ENCODE results near the gene MALAT1.
"Not testable (repeated sequence)": the region's sequence is repeated elsewhere in the genome, so short reads cannot be mapped to it uniquely, and the experiment has no call there.

Gene MALAT1

GRCh38 chr11:65523631-65523968, 24.8 kb downstream of the MALAT1 start:
- H3K4me3 ChIP-seq (ENCODE audit: low read depth, low read length); DNase-seq (ENCODE audit: low read depth): not testable (repeated sequence)

DNA sequence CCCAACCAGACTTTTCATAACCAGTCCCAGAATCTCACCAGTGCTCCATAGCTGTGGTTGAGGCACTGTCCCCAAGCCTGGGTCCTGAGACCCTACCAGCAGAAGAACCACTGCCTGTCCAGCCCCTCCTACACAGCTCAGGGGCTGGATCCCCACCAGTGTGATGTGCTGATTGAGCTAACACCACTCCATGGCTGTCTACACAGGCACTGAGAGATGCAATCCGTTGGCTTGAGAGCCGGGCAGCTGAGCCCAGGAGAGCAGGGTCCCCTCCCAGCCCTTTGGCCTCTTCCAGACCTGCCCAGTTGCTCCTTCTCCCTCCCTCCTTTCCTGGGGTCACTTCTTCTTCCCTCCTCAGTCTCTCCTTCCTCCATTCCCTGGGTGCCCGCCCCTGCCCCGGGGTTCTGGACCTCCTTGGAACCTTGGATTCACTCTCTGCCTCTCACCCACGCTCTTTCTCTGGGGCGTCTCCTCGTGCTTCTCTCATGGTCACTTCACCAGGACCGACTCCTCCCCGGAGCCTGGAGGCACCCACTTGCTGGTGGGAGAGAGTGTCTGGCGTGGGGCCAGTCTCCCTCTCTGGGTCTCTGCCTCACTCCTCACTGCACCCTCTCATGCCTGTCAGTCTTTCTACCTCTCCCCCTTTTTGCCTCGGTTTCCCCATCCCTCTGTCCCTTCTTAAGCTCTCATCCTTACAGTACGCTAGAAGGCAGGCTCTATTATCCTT, 25.3 kb downstream of the MALAT1 start:
- TF ChIP-seq, protein P1, sequence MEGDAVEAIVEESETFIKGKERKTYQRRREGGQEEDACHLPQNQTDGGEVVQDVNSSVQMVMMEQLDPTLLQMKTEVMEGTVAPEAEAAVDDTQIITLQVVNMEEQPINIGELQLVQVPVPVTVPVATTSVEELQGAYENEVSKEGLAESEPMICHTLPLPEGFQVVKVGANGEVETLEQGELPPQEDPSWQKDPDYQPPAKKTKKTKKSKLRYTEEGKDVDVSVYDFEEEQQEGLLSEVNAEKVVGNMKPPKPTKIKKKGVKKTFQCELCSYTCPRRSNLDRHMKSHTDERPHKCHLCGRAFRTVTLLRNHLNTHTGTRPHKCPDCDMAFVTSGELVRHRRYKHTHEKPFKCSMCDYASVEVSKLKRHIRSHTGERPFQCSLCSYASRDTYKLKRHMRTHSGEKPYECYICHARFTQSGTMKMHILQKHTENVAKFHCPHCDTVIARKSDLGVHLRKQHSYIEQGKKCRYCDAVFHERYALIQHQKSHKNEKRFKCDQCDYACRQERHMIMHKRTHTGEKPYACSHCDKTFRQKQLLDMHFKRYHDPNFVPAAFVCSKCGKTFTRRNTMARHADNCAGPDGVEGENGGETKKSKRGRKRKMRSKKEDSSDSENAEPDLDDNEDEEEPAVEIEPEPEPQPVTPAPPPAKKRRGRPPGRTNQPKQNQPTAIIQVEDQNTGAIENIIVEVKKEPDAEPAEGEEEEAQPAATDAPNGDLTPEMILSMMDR (IDR thresholded peaks at IDR 0.05; ENCODE audit: insufficient read depth, low read depth, low read length, missing control alignments): no peak
- DNase-seq (ENCODE audit: low read depth): no peak
- peak overlapping the region; percentile 18; the same call in 1 of the 2 replicates for H3K4me3 ChIP-seq (ENCODE audit: low read depth, low read length)

GRCh38 chr11:65524741-65525545, 26.1 kb downstream of the MALAT1 start, which contains the start of gene SCYL1:
Gene SCYL1, plus strand, starts transcription at chr11:65525083. Its CDS starts 71 bp downstream, at chr11:65525154.
- peak; percentile 85 for DNase-seq (ENCODE audit: low read depth)
- peak within 1 kb of the TSS; percentile 71 for H3K4me3 ChIP-seq (ENCODE audit: low read depth, low read length)
- TF ChIP-seq, protein P1 (IDR thresholded peaks at IDR 0.05; ENCODE audit: insufficient read depth, low read depth, low read length, missing control alignments): no peak

- no peak for DNase-seq (ENCODE audit: low read depth)
Measured at GRCh38 chr11:65525546-65526480, 27.0 kb downstream of the MALAT1 start.

DNA sequence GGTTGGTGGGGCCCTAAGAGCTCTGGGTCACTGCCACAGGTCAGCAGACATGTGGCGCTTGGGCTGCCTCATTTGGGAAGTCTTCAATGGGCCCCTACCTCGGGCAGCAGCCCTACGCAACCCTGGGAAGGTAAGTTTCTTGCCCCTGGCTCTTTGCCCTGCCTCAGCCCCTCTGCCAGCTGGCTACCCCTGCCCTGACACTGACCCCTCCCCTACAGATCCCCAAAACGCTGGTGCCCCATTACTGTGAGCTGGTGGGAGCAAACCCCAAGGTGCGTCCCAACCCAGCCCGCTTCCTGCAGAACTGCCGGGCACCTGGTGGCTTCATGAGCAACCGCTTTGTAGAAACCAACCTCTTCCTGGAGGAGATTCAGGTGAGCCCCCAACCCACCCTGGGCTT, 27.9 kb downstream of the MALAT1 start:
- TF ChIP-seq, protein P1 (IDR thresholded peaks at IDR 0.05; ENCODE audit: insufficient read depth, low read depth, low read length, missing control alignments): no peak
- H3K4me3 ChIP-seq (ENCODE audit: low read depth, low read length): no peak overlapping the region
- no peak for DNase-seq (ENCODE audit: low read depth)

More at GRCh38 chr11:65525546-65526480, 27.0 kb downstream of the MALAT1 start:
- peak overlapping the region; percentile 71 for H3K4me3 ChIP-seq (ENCODE audit: low read depth, low read length)
- TF ChIP-seq, protein P1 (IDR thresholded peaks at IDR 0.05; ENCODE audit: insufficient read depth, low read depth, low read length, missing control alignments): no peak

DNA sequence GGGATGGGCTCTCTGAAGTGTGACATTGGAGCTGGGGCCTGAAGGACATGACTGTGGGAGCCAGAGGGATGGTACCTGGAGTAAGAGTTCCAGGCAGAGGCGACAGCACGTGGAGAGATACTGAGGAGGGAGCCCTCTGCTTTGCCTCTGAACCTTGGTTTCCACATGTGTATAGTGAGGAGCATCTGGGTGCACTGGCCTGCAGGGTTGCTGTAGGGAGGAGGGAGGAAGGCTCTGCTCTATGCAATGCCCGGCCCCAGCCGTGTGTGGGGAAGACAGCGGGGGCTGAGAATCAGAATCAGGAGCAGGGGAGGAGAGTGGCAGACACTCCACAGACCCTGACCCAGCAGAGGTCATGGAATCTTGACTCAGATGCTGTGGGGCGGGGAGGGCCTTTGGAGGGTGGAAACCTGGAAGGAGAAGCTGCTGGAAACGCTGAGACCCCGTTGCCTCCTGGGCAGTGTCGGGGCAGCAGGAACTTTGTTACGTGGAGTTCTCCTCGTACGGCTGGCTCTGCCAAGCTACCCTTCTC, 30.0 kb downstream of the MALAT1 start:
- TF ChIP-seq, protein P1 (IDR thresholded peaks at IDR 0.05; ENCODE audit: insufficient read depth, low read depth, low read length, missing control alignments): no peak
- DNase-seq (ENCODE audit: low read depth): no peak

More for the DNA sequence above, 30.0 kb downstream of the MALAT1 start:
- no peak overlapping the region for H3K4me3 ChIP-seq (ENCODE audit: low read depth, low read length)
